Skeletal muscle cell (primary cell): ENCODE results near the gene ANKRD24.
"Not testable (repeated sequence)": the region's sequence is repeated elsewhere in the genome, so short reads cannot be mapped to it uniquely, and the experiment has no call there.

Experiments used
- DNase-seq: peaks from one replicate; pipeline ENCODE4 v3.0.0-alpha.2; 2010; ENCODE audit warnings: low read depth
- H3K4me3 ChIP-seq: 2 replicates; pipeline ENCODE4 v1.5.1; 2011; ENCODE audit warnings: low read depth, mild to moderate bottlenecking, control low read depth, low read length, moderate library complexity

ANKRD24 gene

DNA sequence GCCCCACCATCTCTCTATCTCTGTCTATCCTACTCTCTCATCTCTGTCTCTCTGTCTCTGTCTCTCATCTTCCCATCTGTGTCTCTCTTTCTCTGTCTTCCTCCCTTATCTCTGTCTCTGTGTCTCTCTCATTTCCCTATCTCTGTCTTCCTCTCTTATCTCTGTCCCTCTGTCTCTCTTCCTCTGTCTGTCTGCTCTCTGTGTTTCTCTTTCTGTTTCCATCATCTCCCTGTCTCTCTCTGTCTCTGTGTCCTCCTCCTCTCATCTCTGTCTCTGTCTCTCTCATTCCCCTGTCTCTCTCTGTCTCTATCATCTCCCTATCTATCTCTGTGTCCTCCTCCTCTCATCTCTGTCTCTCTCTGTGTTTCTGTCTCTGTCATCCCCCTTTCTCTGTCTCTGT lies 45.3 kb downstream of the ANKRD24 start:
- DNase-seq: no peak
- H3K4me3 ChIP-seq: no peak overlapping the region

DNA sequence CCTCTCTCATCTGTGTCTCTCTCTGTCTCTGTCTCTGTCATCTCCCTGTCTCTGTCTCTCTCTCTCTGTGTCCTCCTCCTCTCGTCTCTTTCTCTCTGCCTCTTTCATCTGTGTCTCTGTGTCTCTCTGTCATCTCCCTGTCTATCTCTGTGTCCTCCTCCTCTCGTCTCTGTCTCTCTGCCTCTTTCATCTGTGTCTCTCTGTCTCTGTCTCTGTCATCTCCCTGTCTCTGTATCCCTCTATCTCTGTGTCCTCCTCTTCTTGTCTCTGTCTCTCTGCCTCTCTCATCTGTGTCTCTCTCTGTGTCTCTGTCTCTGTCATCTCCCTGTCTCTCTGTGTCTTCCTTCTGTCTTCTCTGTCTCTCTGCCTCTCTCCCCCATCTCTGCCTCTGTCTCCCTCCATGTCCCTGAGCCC lies 46.3 kb downstream of the ANKRD24 start:
- DNase-seq: no peak
- no peak overlapping the region for H3K4me3 ChIP-seq

DNA sequence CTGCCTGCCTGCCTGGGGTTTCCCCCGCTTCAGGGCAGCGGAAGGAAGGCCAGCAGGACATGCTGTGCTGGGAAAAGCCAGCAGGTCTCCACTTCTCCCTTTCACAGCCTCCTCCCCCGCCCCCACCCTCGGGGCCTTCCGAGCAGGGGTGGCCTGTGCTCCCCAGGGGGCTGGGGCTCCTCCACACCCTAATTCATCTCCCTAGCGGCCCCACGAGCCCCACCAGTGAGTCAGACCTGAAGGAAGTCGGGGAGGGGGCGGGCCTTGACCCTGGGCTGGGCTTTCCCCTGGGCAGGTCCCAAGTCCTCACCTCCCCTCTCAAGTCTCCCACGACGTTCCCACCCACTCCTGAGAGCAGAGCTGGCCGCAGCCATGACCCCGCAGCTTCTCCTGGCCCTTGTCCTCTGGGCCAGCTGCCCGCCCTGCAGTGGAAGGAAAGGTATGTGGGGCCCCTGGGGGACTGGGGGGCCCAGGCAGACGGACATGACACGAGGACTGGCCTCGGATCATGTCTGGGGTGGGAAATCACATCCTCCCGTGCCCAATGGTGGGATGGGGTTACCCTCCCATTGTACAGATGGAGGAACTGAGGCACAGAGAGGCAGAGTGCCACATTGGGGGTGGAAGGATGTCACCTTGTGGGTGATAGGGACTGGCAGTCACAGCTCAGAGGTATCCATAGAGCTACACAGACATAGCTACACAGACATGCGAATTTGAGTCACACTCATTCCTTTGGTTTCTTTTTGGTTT lies 46.9 kb downstream of the ANKRD24 start, which contains the start of gene EBI3:
Gene EBI3, plus strand, starts transcription at position 345 of the 753 bp plus-strand sequence. Its CDS starts 28 bp downstream, at position 373.
- no peak within 1 kb of the TSS for H3K4me3 ChIP-seq
- DNase-seq: peak; percentile 26

DNA sequence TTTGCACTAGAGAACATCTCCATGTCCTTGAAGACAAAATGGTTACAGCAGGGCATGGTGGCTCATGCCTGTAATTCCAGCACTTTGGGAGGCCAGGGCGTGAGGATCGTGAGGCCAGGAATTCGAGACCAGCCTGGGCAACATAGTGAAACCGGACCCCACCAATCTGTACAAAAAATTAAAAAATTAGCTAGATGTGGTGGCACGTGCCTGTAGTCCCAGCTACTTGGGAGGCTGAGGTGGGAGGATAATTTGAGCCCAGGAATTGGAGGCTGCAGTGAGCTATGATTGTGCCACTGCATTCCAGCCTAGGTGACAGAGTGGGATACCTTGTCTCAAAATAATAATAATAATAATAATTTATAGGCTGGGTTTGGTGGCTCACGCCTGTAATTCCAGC lies 47.7 kb downstream of the ANKRD24 start:
- not testable (repeated sequence) for H3K4me3 ChIP-seq, DNase-seq

DNA sequence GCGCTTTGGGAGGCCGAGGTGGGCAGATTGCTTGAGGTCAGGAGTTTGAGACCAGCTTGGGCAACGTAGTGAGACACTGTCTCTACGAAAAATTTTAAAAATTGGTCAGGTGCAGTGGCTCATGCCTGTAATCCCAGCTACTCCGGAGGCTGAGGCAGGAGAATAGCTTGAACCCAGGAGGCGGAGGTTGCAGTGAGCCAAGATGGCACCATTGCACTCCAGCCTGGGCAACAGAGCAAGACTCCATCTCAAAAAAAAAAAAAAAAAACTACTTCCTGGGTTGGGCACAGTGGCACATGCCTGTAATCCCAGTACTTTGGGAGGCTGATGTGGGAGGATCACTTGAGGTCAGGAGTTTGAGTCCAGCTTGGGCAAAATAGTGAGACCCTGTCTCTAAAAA lies 49.0 kb downstream of the ANKRD24 start:
- H3K4me3 ChIP-seq, DNase-seq: not testable (repeated sequence)

DNA sequence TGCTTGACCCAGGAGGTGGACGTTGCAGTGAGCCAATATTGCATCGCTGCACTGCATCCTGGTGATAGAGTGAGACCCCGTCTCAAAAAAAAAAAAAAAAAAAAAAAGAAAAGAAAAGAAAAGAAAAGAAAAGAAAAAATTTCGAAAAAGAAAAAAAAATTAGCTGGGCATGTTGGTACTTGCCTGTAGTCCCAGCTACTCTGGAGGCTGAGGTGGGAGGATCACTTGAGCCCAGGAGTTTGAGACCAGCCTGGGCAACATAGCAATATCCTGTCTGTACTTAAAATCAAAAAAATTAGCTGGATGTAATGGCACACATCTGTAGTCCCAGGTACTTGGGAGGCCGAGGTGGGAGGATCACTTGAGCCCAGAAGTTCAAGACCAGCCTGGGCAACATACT lies 49.6 kb downstream of the ANKRD24 start:
- DNase-seq, H3K4me3 ChIP-seq: not testable (repeated sequence)

DNA sequence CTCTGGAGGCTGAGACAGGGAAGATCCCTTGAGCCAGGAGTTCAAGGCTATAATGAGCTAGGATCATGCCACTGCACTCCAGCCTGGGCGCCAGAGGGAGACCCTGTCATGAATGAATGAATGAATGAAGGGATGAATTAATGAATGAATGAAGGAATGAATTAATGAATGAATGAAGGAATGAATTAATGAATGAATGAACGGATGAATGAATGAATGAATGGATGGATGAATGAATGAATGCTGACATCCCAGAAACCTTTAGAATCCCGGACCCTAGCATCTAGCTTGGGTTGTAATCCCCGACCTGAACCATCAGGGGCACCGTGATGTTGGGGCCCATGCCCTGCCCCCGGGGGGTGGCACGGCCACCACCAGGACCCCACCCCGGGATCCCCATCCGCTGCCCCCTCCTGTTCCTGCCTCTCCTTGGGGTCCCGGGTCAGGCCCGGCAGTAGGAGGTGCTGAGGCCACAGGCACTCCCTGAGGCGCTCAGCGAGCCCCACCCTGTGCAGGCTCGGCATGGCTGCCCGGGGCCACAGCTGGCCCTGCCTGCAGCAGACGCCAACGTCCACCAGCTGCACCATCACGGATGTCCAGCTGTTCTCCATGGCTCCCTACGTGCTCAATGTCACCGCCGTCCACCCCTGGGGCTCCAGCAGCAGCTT lies 50.3 kb downstream of the ANKRD24 start:
- DNase-seq: no peak
- no peak overlapping the region for H3K4me3 ChIP-seq

DNA sequence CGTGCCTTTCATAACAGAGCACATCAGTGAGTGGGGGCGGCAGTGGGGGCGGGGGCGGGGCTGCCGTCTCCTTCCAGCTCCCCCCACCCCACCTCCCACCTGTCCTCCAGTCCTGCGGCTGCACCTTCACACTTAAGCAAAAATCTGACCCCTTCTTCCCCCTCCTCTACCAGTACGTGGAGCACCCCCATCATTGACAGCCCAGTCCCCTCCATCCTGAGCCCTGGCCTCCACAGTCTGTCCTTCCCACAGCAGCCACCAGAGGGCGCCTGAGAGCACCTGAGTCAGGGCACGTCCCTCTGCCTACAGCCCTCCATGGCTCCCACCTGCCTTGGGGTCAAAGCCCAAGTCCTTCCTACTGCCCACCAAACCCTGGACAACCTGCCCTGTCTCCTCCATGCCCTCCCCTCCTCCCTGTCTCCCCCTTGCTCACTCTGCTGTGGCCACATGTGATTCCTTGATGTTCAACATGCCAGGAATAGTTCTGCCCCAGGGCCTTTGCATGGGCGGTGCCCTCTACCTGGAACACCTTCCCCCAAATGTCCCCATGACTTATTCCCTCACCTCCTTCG lies 50.9 kb downstream of the ANKRD24 start:
- DNase-seq: no peak
- H3K4me3 ChIP-seq: no peak overlapping the region

DNA sequence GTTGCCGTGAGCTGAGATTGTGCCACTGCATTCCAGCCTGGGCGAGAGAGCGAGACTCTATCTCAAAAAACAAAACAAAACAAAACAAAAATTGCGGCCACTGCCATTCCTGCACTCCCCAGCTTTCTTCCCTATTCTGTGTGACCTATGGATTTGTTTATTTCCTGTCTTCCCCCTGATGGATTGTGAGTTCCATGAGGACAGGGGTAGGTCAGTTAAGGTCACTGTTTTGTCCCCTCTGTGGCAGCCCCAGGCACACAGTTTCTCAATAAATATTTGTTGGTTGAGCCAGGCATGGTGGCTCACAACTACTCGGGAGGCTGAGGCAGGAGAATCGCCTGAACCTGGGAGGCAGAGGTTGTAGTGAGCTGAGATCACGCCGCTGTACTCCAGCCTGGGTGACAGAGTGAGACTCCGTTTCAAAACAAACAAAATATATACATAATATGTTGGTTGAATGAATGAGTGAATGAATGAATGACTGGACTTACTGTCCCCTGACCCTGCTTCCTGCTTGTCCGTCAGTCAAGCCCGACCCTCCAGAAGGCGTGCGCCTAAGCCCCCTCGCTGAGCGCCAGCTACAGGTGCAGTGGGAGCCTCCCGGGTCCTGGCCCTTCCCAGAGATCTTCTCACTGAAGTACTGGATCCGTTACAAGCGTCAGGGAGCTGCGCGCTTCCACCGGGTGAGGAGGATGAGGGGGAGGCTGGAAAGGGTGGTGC lies 51.8 kb downstream of the ANKRD24 start:
- H3K4me3 ChIP-seq: no peak overlapping the region

DNA sequence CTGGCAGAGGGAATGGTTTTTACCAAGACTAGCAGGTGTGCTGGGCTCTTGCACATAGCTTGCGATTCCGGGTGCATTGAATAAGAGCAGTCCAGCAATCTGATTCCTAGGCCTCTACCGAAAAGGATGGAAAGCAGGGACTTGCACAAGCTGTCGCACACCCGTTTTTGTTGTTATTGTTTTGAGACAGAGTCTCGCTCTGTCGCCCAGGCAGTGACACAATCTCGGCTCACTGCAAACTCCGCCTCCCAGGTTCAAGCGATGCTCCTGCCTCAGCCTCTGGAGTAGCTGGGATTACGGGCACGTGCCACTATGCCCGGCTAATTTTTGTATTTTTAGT lies 52.3 kb downstream of the ANKRD24 start:
- H3K4me3 ChIP-seq: no peak overlapping the region
- no peak for DNase-seq

More for the DNA sequence above, 51.8 kb downstream of the ANKRD24 start:
- DNase-seq: no peak

DNA sequence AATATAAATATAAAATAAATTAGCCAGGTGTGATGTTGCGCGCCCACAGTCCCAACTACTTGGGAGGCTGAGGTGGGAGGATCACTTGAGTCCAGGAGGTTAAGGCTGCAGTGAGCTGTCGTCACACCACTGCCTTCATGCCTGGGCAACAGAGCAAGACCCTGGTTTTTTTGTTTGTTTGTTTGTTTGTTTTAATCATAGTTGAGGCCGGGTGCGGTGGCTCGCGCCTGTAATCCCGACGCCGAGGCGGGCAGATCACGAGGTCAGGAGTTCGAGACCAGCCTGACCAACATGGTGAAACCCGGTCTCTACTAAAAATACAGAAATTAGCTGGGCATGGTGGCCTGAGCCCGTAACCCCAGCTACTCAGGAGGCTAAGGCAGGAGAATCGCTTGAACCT lies 55.0 kb downstream of the ANKRD24 start:
- not testable (repeated sequence) for H3K4me3 ChIP-seq, DNase-seq

DNA sequence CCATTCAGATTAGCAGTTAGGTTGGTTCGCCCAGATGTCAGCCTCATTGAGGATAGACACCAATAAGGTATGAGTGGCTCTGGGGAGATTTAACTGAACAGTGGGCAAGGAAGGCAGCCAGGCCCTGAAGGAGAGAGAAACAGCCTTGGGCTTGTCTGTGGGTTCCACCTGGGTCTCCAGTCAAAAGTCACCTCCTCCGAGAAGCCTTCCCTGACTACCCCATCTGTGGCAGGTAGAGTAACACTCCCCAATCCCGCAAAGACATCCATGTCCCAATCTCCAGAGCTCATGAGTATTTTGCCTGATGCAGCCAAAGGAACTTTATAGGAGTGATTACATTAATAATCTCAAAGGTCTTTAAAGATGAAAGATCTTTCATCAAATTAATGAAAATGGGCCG lies 56.3 kb downstream of the ANKRD24 start:
- no peak overlapping the region for H3K4me3 ChIP-seq
- no peak for DNase-seq

DNA sequence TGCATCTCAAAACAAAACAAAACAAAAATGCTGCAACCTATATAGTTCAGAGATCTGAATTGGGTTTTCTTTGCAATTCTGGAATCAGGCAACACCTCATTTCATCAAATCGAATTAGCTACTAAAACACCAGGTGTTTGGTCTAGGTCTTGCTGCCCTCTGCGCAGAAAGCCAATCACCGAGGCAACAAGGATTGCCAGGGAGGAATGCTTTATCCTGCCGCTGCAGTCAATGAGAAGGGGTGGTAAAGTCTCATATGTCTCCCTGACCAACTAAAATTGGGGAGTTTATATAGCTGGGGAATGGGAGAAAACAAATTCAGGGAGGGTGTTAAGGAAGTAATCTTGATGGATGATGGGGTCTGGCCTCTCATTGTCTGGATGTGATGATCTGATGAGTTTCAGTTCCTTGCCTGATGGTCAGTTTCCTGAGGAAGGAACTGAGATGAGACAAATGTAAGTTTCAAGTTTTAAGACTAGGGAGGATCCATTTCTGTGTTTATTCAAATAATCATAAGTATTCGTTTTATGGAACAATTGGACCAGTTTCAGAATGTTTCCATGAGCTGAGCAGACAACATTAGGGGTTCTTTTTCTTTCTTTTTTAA lies 59.4 kb downstream of the ANKRD24 start:
- DNase-seq: no peak
- no peak overlapping the region for H3K4me3 ChIP-seq

DNA sequence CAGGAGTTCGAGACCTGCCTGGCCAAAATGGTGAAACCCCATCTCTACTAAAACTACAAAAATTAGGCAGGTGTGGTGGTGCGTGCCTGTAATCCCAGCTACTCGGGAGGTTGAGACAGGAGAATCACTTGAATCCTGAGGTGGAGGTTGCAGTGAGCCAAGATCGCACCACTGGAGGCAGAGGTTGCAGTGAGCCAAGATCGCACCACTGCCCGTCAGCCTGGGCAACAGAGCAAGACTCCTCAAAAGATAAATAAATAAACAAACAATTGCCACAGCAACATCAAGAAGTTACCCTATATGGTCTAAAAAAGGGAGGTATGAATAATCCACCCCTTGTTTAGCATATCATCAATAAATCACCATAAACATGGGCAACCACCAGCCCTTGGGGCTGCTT lies 63.4 kb downstream of the ANKRD24 start:
- DNase-seq, H3K4me3 ChIP-seq: not testable (repeated sequence)

DNA sequence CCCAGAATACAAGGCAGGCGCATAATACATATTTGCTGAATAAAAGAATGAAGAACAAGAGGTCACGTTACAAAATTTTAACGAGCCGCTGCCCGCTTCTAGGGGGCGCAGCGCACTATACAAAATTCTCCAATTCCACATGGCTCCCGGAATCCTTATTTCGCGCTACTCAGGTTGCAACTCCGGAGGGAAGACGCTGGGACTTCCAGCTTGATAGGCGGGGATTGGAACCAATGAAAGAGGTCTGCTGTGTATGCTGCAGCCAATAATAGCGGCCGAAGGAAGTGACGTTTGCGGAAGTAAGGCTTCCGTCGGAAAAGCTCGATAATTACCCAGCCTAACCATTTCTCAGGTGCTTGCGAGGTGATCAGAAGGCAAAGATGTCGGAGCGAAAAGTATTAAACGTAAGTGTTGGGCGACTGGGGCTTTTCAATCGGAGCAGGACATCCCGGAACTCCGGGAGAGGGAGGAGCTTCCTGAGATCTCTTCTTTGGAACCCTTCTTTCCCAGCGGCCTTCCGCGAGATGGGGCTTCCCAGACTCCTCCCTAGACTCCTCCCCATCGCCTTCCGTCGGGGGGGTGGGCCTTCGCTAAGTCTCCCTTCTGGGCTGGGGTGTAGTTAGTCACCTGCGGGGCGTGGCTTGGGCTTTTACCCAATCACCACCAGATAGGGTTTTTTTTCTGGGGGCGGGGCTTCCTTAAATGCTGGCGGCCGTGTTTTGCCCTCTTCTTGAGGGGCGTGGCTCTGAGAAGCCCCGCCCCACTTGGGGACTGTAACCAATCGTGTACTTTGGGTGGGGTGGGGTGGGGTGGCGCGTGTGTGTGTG lies 64.5 kb downstream of the ANKRD24 start, which contains the start of gene YJU2:
Gene YJU2, plus strand, starts transcription at position 314 of the 827 bp plus-strand sequence. Its CDS starts 67 bp downstream, at position 381.
- peak; percentile 97 for DNase-seq
- H3K4me3 ChIP-seq: peak within 1 kb of the TSS; percentile 62

DNA sequence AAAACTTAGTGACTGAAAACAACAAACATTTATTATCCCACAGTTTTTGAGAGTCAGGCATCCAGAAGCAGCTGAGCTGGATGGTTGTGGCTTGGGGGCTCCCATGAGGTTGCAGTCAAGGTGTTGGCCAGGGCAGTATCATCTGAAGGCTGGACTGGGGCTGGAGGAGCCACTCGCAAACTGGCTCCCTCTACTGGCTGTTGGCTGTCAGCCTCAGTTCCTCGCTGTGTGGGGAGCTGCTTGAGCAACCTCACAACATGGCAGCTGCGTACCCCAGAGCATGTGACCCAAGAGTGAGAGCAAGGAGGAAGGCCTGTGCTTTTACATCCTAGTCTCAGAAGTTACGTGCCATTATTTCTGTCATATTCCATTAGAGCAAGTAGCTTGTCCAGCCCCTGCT lies 74.1 kb downstream of the ANKRD24 start:
- no peak for DNase-seq
- H3K4me3 ChIP-seq: no peak overlapping the region

DNA sequence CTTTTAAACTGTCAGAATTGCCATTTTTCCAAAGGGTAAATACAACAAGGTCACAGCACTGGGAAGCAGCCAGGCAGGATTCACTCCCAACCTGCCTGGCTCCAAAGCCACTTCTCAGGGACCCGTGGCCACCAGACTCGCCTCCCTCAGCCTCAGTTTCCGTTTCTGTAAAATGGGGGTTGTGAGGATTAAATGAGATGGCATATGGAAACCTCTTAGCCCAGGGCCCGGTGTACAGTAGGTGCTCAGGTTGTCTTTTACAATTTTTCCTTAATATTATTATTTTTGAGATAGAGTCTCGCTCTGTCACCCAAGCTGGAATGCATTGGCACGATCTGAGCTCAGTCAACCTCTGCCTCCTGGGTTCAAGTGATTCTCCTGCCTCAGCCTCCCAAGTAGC lies 74.5 kb downstream of the ANKRD24 start:
- H3K4me3 ChIP-seq: no peak overlapping the region
- no peak for DNase-seq

DNA sequence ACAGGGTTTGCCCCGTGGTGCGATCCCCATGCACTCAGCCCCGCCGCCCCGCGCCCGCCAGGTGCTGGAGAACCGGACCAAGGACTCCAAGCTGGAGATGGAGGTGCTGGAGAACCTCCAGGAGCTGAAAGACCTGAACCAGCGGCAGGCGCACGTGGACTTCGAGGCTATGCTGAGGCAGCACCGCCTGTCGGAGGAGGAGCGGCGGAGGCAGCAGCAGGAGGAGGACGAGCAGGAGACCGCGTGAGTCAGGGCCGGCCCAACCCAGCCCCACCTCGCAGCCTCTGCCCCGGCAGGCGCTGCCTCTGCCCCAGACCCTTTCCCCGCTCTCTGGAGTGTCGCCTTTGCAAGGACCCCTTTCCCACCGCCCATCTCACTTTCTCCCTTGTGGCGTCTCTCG lies 75.7 kb downstream of the ANKRD24 start:
- no peak overlapping the region for H3K4me3 ChIP-seq

More for the DNA sequence above, 75.7 kb downstream of the ANKRD24 start:
- DNase-seq: no peak
